GM18498 (cell line): ENCODE measurements around the gene CYB5R3.
"Not testable (repeated sequence)": the region's sequence is repeated elsewhere in the genome, so short reads cannot be mapped to it uniquely, and the experiment has no call there.

Experiments used
- ATAC-seq: cut with Tn5 transposase; IDR thresholded peaks from one replicate; pipeline ENCODE4 v1.9.1; 2021; ENCODE audit warnings: mild to moderate bottlenecking, moderate library complexity; ENCODE audit not compliant: unreplicated experiment

CYB5R3 gene

GRCh38 chr22:42575996-42576574 lies 73.1 kb downstream of the CYB5R3 start:
- ATAC-seq: not testable (repeated sequence)

GRCh38 chr22:42574468-42574867 lies 74.7 kb downstream of the CYB5R3 start:
- ATAC-seq: not testable (repeated sequence)

GRCh38 chr22:42574046-42574445 lies 75.1 kb downstream of the CYB5R3 start:
- not testable (repeated sequence) for ATAC-seq

GRCh38 chr22:42571068-42571467 lies 78.1 kb downstream of the CYB5R3 start:
- ATAC-seq: not testable (repeated sequence)

GRCh38 chr22:42570580-42570979 lies 78.6 kb downstream of the CYB5R3 start:
- not testable (repeated sequence) for ATAC-seq

GRCh38 chr22:42567950-42568349 lies 81.2 kb downstream of the CYB5R3 start:
- ATAC-seq: not testable (repeated sequence)
